Measurements from ENCODE around the gene COPS9.

COPS9 gene

GRCh38 chr2:240149943-240150784 lies 14.1 kb upstream of the COPS9 start:
- peak; percentile 25 for DNase-seq

DNA sequence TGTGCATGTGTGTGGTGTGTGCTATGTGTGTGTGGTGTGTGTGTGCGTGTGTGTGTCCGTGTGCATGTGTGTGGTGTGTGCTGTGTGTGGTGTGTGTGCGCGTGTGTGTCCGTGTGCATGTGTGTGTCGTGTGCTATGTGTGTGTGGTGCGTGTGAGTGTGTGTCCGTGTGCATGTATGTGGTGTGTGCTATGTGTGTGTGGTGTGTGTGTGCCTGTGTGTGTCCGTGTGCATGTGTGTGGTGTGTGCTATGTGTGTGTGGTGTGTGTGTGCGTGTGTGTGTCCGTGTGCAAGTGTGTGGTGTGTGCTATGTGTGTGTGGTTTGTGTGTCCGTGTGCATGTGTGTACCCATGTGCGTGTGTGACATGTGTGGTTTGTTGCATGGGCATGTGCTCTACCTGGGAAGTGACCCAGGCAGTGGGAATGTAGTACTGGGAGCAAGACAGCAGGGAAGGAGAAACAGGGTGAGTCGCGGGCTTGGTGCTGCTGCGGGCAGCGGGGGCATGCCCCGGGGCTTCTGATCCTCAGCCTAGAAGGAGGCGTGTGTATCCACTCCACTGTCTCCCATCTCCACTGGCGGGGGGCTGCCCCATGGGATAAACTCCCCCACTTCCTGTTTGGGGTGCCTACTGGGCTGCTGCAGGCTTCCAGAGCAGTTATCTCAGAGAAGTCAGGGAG lies 11.9 kb upstream of the COPS9 start:
- no peak for DNase-seq

DNA sequence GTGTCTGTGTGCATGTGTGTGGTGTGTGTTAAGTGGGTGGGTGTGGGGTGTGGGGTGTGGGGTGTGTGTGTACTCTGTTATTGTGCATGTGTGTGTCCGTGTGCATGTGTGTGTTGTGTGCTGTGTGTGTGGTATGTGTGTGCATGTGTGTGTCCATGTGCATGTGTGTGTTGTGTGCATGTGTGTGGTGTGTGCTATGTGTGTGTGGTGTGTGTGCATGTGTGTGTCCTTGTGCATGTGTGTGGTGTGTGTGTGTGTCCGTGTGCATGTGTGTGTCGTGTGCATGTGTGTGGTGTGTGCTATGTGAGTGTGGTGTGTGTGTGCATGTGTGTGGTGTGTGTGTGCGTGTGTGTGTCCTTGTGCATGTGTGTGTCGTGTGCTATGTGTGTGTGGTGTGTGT lies 11.3 kb upstream of the COPS9 start:
- DNase-seq, result no peak

DNA sequence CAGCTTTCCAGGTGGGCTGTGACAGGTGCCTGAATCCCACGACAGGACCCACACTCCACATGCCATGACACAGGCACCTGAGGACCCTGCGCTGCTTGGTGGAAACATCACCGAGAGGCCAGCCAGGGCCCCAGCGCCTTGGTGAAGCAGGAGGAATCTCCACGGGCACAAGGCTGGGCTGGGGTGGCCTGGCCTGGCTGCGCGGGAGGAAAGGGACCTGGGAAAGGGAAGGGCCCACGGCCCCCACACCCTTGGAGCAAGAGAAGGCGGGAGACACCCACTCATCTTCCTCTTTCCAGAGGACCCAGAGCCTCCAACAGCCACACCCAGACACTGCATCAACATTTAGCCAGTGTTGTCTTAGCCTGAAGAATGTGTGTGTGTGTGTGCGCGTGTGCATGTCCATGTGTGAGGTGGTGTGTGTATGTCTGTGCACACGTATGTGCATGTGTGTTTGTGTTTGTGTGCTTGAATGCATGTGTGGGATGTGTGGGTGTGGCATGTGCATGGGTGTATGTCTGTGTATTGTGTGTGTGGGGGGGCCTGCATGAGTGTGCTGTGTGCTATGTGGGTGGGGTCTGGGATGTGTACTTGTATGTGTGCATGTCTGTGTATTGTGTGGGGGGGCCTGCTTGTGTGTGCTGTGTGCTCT lies 10.6 kb upstream of the COPS9 start:
- DNase-seq, result no peak

GRCh38 chr2:240146141-240146561 lies 10.0 kb upstream of the COPS9 start:
- no peak for DNase-seq

DNA sequence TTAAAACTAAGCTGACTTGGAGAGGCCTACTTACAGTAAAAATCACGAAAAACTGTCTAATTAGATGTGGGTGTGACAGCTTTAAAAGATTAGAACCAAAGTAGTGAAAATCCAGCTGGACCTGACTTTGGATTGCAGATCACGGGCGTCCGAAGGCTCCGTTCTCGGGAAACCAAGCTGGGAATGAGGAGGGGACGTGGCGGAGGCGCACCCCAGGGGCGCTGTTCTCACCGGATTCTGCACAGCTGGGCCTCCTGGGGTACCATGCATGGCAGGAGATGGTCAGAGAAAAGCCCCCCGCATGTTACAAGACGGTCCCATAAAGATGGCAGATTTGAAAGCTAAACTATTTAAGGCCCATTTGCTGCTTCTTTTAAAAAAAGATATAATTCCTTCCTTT lies 9.4 kb upstream of the COPS9 start:
- DNase-seq, result no peak

DNA sequence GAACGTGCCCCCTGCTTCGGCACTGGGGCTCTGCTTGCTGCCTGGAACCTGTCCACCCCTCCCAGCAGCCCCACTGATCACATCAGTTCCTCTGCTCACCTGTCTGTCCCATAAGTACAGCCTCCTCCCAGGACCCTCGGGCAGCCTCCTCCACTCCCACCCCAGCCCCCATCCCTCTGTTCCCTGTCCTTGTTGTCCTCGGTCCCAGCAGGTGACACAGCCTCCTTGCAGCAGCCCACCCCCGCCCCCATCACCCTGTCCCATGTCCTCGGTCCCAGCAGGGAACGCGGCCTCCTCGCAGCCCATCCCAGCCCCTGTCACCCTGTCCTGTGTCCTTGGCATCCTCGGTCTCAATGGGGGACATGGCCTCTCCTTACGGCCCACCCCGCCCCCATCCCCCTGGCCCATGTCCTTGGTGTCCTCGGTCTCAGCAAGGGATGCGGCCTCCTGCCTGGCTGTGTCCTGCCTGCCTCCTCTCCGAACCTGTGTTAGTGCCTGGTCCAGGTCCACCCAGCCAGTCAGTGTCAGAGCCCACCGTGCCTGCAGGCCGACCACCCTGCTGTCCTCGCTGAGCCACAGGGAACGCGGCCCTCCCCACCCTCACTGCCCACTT lies 8.7 kb upstream of the COPS9 start:
- DNase-seq, result no peak

DNA sequence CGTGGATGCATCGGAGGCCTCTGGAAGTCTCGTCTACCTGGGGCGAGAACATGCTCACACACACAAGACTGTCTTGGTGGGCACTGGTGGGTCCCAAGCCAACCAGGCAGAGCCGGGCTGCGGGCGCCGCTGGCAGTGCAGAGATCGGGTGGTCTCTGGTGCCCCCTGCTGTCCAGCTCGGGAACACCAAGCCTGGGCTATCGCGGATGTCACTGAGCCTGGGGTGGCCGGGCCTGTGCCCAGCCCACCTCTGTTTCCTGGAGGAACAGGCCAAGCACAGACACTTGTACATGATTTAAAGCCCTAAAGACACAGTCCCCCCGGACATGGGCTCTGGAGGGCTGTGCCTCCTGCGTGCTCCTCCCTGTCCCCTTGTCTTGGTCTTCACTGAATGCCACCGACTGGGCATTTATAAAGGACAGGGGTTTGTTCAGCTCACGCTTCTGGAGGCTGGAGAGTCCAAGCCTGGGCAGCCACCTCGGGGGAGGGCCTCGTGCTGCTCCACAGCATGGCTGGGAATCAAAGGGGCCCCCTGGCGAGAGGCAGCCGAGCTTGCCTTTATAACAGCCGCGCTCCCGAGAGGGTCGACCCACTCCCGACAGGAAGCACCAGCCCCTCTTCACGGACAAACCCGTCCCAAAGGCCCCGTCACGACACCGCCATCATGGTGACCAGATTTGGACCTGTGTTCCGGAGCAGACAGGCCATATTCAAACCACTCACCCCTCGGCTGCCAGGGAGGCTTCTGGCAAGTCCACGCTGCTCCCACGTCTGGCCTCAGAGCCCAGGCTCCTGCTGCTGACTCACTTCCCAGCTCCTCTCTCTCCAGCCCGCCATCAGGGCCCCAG lies 7.9 kb upstream of the COPS9 start:
- DNase-seq, result peak; percentile 68

DNA sequence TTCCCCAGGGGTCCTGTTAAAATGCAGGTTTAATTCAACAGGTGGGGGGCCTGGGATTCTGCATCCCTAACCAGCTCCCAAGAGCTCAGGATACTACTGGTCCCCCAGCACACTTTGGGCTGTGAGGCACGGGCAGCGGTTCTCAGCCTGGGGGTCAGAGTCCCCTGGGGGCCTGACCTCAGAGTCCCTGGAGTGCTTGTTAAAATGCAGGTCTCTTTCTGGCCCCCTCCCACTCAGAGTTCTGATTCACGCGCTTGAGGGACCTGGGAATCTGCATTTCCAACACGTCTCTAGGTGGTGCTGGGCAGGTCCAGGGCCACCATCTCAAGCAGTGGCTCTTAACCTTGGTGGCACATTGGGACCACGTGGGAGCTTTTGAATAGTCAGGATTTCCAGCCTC lies 7.2 kb upstream of the COPS9 start:
- no peak for DNase-seq

DNA sequence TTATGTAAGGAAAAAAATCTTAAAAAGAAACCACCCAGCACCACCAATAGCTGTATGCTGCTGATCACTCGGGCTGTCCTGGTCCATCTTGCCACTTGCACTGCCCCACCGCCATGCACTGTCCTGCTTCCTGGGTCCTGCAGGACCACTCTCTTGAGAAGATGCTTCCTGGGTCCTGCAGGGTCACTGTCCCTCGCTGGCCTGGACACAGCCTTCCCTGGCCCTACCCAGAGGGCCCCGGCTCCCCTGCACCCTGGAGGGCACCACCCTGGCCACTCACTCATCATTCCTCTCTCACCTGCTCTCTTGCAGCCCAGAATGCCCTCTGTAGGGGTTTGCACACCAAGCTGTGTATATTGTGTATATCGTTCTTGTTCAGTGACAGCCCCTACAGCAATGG lies 6.8 kb upstream of the COPS9 start:
- no peak for DNase-seq

GRCh38 chr2:240142256-240142775 lies 6.2 kb upstream of the COPS9 start:
- no peak for DNase-seq

GRCh38 chr2:240141736-240142135 lies 5.6 kb upstream of the COPS9 start:
- no peak for DNase-seq

GRCh38 chr2:240140920-240141319 lies 4.8 kb upstream of the COPS9 start:
- no peak for DNase-seq

- DNase-seq, result no peak
These were observed 4.4 kb upstream of the COPS9 start, which contains the start of gene OTOS for GRCh38 chr2:240140511-240140910. Gene OTOS (minus strand): TSS chr2:240140658. CDS start chr2:240140326, 332 bp downstream.

DNA sequence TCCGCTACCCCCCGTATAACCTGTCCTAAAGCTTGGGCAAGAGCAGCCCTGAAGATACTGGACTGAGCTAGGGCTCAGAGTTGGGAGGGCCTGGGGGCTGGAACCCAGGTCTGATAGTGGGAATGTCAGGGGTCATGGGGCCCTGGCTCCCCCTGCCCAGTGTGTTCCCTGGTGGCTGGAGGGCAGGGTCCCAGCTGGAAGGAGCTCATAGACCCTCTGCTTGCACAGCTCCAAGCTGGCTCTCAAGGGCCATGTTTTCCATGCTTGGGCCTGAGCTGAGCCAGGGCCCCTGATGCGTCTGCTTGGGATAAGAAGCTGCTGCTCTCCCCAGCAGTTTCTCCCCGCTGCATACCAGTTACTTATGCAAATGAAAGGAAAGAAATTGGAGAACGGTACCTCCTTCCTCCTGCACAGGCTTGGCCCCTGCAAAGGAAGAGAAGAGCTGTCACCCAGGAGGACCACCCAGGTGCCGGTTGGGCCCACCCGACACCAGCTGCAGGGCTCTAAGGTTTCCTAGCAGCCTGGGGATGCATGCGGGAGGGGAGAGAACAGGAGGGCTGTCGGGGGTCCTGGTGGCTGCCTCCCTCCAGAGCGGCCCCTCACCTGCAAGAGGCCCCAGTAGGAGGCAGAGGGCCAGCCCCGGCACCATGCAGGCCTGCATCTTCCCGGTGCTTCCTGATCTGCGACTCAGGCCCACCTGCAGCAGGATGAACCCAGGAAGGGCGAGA lies 3.7 kb upstream of the COPS9 start:
- DNase-seq, result peak; percentile 41

GRCh38 chr2:240139011-240139441 lies 2.9 kb upstream of the COPS9 start:
- DNase-seq, result no peak

DNA sequence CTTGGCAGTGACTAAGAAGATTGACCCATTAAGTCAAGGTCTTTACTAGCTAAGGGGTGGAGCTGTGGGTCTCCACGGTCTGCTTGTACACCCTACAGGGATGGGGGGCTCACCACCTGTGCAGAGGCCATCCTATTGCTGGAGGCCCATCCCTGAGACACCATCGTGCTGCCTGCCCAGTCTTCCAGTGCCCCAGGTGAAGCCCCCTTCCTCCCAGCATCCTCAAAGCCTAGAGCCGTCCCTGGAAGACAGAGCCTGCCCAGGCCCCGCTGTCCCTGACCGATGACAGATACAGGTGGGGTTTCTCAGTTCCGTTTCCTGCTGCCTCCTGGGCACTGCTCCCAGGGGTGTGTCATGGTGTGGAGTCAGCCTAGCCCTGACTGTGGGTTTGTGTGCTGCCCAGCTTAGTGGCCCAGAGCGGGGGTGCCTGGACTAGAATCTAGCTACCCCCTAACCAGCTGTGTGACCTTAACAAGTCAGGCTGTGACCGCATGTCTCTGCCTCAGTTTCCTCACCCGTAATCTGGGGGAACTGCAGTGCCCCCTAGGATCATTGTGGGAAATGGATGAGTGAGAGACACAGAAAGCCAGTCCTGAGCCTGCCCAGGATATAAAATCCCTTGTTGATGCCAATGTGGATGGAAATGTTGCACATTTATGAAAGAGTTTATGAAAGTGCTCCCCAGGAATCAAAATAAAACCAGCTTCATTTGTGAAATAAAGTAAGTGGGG lies 2.3 kb upstream of the COPS9 start:
- no peak for DNase-seq

DNA sequence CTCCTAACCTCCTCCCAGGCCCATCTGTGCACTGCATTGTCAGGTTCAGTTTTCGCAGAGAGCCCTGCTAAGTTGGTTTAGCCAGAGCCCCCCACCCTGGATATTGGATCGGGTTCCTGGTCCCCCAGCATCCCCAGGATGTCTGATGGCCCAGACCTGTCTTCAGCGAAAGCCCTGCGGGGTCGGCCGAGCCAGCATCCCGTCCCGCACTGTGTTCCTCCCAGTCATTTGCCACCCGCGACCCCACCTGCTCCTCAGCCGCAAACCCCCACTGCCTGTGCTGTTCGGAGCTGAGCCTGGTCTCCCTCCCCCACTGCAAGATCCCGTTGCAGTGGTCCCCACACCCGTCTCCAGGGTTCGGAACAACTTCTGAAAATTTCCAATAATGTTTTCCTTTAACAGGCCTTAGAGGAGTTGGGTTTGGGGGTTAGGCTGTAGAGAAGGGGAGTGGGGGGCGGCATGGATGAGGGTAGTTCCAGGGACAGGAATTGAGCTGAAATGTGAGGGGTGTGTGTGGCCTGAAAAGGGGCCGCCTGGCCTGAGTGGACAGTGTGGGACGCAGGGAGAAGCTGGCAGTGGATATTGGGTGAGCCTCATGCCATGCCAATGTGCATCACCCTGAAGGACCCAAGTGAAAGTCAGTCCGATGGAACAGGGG lies 1.6 kb upstream of the COPS9 start:
- DNase-seq, result no peak

- DNase-seq, result no peak
These were observed 677 bp upstream of the COPS9 start for GRCh38 chr2:240136671-240137292.
